ENCODE data around the gene NPNT.

NPNT gene

GRCh38 chr4:105917171-105917685, 22.0 kb downstream of the NPNT start:
- DNase-seq = no peak

GRCh38 chr4:105921301-105921700, 26.0 kb downstream of the NPNT start:
- no peak for DNase-seq

- no peak for DNase-seq
Measured at GRCh38 chr4:105923497-105924238, 28.4 kb downstream of the NPNT start.

GRCh38 chr4:105924341-105924740, 29.1 kb downstream of the NPNT start:
- DNase-seq = no peak

- DNase-seq = no peak
Measured at GRCh38 chr4:105930698-105931097, 35.4 kb downstream of the NPNT start.

- no peak for DNase-seq
Measured at GRCh38 chr4:105933083-105933482, 37.8 kb downstream of the NPNT start.

GRCh38 chr4:105934386-105934785, 39.1 kb downstream of the NPNT start:
- DNase-seq = no peak

DNA sequence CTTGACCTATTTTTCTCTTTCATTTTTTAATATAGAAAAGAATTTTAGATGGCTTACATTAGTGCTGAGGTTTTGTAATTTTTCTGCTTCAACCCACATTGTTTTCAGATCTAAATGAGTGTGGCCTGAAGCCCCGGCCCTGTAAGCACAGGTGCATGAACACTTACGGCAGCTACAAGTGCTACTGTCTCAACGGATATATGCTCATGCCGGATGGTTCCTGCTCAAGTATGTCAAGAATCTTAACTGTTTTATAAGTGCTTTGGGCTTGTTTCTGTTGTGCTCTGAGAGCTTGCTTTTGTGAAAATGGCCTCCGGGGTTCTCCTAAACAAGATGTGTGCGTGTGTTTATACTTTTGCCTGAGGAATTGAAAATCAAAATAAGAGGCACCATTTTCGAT, 41.6 kb downstream of the NPNT start:
- DNase-seq = no peak

- DNase-seq = no peak
Measured at GRCh38 chr4:105937759-105938158, 42.5 kb downstream of the NPNT start.

- DNase-seq = no peak
Measured at GRCh38 chr4:105943234-105943633, 48.0 kb downstream of the NPNT start.

GRCh38 chr4:105944540-105944939, 49.3 kb downstream of the NPNT start:
- DNase-seq = no peak

DNA sequence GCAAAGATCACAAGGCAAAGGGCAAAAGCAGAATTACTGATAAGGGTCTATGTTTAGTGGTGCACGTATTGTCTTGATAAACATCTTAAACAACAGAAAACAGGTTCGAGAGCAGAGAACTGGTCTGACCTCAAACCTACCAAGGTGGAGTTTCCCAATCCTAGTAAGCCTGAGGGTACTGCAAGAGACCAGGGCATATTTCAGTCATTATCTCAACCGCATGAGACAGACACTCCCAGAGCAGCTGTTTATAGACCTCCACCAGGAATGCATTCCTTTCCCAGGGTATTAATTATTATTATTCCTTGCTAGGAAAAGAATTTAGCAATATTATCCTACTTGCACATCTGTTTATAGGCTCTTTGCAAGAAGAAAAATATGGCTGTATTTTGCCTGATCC, 51.5 kb downstream of the NPNT start:
- no peak for DNase-seq

GRCh38 chr4:105950701-105951100, 55.4 kb downstream of the NPNT start:
- DNase-seq = no peak

DNA sequence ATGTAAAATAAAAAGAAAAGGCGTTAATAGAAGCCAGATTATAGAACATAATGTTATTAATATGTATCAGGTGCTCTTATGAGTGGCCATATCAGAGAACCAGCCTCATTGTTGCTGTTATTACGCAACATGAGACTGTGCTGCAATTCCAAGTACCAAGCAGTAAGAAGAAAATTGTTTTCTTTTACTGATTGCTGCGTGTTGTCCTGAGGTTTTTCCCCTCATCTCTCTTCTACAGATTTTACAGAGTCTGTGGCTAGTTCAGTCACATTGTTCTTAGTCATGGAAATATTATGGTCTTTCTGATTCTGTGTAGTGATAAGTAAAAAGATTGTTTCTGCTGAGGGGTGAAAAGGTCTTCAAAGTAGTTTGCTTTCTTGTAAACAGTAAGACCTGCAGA, 55.9 kb downstream of the NPNT start:
- DNase-seq = no peak

- no peak for DNase-seq
Measured at GRCh38 chr4:105952591-105952990, 57.3 kb downstream of the NPNT start.

DNA sequence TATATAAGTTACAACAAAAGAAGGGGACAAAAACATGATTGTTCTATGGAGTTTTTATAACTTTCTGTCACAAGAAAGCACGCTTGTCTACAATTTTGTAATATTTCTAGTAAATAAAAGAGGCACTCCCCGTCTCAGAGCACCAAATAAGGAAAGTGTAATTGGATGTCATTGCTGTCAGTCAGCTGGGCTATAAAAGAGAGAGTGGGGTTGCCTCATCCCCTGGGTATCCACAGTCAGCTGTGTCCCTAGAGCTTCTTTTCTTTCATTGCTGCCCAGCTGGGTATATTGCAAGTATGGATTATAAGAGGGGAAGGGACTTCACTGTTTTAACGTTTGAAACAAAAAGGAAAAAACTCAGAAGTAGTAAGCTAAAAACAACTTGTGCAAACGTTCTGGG, 61.3 kb downstream of the NPNT start:
- no peak for DNase-seq

GRCh38 chr4:105957680-105958079, 62.4 kb downstream of the NPNT start:
- DNase-seq = no peak

DNA sequence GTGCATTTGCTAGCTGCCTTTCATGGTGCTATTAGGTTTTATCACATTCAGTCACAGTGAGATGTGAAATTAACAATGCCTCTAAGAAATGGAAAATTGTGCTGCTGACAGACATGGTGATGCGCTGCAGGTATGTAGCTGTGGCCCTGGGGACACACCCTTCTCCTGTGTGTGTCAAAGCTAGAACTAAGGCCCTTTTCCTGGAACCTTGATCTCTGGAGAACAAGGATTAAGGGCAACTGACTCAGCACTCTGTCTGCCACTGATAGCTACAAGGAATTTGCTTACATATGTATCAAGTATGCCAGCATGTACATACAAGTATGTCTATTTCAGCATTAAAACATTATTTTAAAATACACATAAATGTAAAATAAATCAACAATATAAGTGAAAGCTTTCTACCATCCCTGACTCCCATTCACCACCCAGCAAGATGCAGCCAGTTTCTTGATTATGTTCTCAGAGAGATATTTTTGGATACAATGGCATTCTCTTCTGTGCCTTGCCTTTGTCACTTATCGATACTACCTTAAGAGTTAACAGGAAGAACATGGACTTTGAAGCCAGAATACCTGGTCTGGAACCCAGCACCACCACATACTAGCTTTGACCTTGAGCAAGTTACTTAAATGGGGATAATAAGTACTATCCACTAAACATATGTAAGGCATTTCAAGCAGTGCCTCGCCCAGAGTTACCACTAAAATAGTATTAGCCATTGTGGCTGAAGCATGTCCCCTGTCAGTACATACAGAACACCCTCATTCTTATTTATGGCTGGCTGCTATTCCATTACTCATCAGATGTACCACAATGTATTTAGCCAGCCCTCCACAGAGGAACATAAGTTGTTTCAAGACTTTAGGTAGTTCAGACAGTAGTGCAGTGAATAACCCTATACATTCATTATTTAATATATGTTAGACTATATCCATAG, 68.5 kb downstream of the NPNT start:
- no peak for DNase-seq

DNA sequence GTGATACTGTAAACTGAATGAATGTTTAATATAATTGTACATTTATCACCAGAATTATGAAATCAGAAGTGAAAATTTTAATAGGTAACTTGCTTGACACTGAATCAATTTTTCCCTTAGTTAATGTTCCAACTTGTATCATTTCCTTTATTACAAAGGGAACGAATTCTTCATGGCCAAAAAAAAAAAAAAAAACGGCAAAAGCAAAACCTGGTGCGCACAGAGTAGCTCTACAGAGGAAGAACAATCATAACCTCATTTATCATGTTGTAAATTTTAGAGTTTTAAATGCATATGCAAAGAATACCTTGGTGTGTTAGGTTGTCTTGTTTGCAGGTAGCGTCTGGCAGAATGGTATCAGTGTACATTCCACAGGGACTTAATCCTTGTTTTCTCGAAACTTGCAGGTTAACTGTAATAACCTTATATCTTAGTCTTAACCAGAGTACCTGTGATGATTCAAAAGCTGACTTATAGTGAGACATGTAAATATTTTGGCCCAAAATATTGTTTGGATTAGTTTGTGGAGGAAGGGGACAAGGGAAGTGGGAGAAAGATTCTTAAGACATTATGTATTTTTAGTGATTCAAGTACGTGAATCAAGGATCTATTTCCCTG, 70.0 kb downstream of the NPNT start:
- no peak for DNase-seq

- no peak for DNase-seq
Measured at GRCh38 chr4:105966051-105966450, 70.8 kb downstream of the NPNT start.

- no peak for DNase-seq
Measured at GRCh38 chr4:105967058-105967658, 71.9 kb downstream of the NPNT start.

DNA sequence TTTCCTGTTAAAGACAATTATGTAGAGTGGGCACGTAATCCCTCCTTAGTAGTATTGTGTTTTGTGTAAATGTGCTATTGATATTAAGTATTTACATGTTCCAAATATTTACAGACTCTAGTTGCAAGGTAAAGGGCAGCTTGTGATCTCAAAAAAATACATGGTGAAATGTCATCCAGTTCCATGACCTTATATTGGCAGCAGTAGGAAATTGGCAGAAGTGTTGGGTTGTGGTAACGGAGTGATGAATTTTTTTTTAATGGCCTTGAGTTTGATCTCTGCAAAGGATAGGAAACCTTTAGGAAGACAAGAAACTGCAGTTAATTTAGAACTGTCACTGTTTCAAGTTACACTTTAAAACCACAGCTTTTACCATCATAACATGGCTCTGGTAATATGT, 74.3 kb downstream of the NPNT start:
- no peak for DNase-seq

DNA sequence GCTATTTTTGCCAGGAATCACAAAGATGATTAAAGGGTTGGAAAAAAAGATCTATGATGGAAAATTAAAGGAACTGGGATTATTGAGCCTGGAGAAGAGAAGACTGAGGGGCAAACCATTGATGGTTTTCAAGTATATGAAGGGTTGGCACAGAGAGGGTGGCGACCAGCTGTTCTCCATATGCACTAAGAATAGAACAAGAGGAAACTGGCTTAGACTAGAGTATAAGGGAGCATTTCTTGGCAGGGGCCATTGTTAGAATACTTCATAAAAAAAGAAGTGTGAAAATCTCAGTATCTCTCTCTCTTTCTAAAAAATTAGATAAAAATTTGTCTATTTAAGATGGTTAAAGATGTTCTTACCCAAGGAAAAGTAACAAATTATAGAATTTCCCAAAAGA, 75.1 kb downstream of the NPNT start:
- no peak for DNase-seq

All from left hindlimb (tissue), 1 donor.